Inflammatory macrophage (primary cell): ENCODE data around the gene SEC24D.

Experiments
- DNase-seq, 2 donors: peaks; one replicate each; pipeline ENCODE4 v3.0.0-alpha.2; 2020 to 2022

Gene SEC24D

GRCh38 chr4:118774321-118774720, 61.6 kb downstream of the SEC24D start:
- DNase-seq = no peak

- no peak for DNase-seq
Measured at GRCh38 chr4:118773429-118773792, 62.5 kb downstream of the SEC24D start.

- no peak for DNase-seq
Measured at GRCh38 chr4:118772767-118773428, 63.0 kb downstream of the SEC24D start.

GRCh38 chr4:118772081-118772766, 63.7 kb downstream of the SEC24D start:
- DNase-seq = peak in 1 of 2 donors; percentile 52

GRCh38 chr4:118770741-118771187, 65.2 kb downstream of the SEC24D start:
- DNase-seq = no peak

- DNase-seq = no peak
Measured at GRCh38 chr4:118769161-118769560, 66.8 kb downstream of the SEC24D start.

- no peak for DNase-seq
Measured at GRCh38 chr4:118767109-118767508, 68.8 kb downstream of the SEC24D start.

- no peak for DNase-seq
Measured at GRCh38 chr4:118765399-118765798, 70.5 kb downstream of the SEC24D start.

GRCh38 chr4:118762730-118763477, 73.0 kb downstream of the SEC24D start:
- no peak for DNase-seq

GRCh38 chr4:118762155-118762554, 73.8 kb downstream of the SEC24D start:
- DNase-seq = no peak

GRCh38 chr4:118761397-118762016, 74.4 kb downstream of the SEC24D start:
- no peak for DNase-seq

GRCh38 chr4:118760493-118760892, 75.4 kb downstream of the SEC24D start:
- no peak for DNase-seq

- no peak for DNase-seq
Measured at GRCh38 chr4:118760092-118760491, 75.8 kb downstream of the SEC24D start.

GRCh38 chr4:118759481-118759880, 76.4 kb downstream of the SEC24D start:
- no peak for DNase-seq

GRCh38 chr4:118758293-118758692, 77.6 kb downstream of the SEC24D start:
- DNase-seq = no peak

- no peak for DNase-seq
Measured at GRCh38 chr4:118757761-118758251, 78.1 kb downstream of the SEC24D start.

GRCh38 chr4:118756958-118757357, 79.0 kb downstream of the SEC24D start:
- DNase-seq = no peak

- DNase-seq = no peak
Measured at GRCh38 chr4:118756429-118756828, 79.5 kb downstream of the SEC24D start.

- DNase-seq = no peak
Measured at GRCh38 chr4:118755438-118756226, 80.3 kb downstream of the SEC24D start.

GRCh38 chr4:118754890-118755289, 81.0 kb downstream of the SEC24D start:
- no peak for DNase-seq

GRCh38 chr4:118753685-118754084, 82.2 kb downstream of the SEC24D start:
- no peak for DNase-seq

GRCh38 chr4:118753096-118753495, 82.8 kb downstream of the SEC24D start:
- no peak for DNase-seq
